ENCODE results near the gene GPC6.

The GPC6 gene

GRCh38 chr13:93249364-93250306, 23.0 kb downstream of the GPC6 start:
- Histone ChIP-seq H3K27ac (ENCODE audit: low read length) (no peak overlapping the region), H3K27me3 (ENCODE audit: low read depth, low read length) (no peaks in the 10 kb centered on the region), H3K9me3 (ENCODE audit: control insufficient read depth in 1 of 2, low read length in 2 of 2) (no peaks in the 10 kb centered on the region), H3K36me3 (ENCODE audit: control insufficient read depth in 1 of 2, insufficient read depth in 2 of 2, low read length in 2 of 2) (no peaks in the 10 kb centered on the region), H3K4me1 (ENCODE audit: control insufficient read depth in 1 of 2, insufficient read depth in 2 of 2, low read length in 2 of 2) (no peaks in the 10 kb centered on the region), H3K4me3 (ENCODE audit: low read depth in 1 of 2, low read length in 2 of 2) (no peak overlapping the region)

- Histone ChIP-seq H3K9me3 (ENCODE audit: control insufficient read depth in 1 of 2, low read length in 2 of 2) (no peaks in the 10 kb centered on the region), H3K36me3 (ENCODE audit: control insufficient read depth in 1 of 2, insufficient read depth in 2 of 2, low read length in 2 of 2) (no peaks in the 10 kb centered on the region), H3K4me3 (ENCODE audit: low read depth in 1 of 2, low read length in 2 of 2) (no peak overlapping the region), H3K27ac (ENCODE audit: low read length) (no peak overlapping the region), H3K27me3 (ENCODE audit: low read depth, low read length) (no peaks in the 10 kb centered on the region), H3K4me1 (ENCODE audit: control insufficient read depth in 1 of 2, insufficient read depth in 2 of 2, low read length in 2 of 2) (no peaks in the 10 kb centered on the region)
Observed at GRCh38 chr13:93254775-93255174, 28.2 kb downstream of the GPC6 start.

GRCh38 chr13:93256998-93257397, 30.4 kb downstream of the GPC6 start:
- Histone ChIP-seq H3K36me3 (ENCODE audit: control insufficient read depth in 1 of 2, insufficient read depth in 2 of 2, low read length in 2 of 2) (no peaks in the 10 kb centered on the region), H3K27ac (ENCODE audit: low read length) (no peak overlapping the region), H3K9me3 (ENCODE audit: control insufficient read depth in 1 of 2, low read length in 2 of 2) (no peaks in the 10 kb centered on the region), H3K4me3 (ENCODE audit: low read depth in 1 of 2, low read length in 2 of 2) (no peak overlapping the region), H3K27me3 (ENCODE audit: low read depth, low read length) (no peaks in the 10 kb centered on the region), H3K4me1 (ENCODE audit: control insufficient read depth in 1 of 2, insufficient read depth in 2 of 2, low read length in 2 of 2) (no peaks in the 10 kb centered on the region)

- H3K4me3 ChIP-seq (ENCODE audit: low read depth in 1 of 2, low read length in 2 of 2): no peak overlapping the region
Observed at GRCh38 chr13:93259527-93260080, 33.0 kb downstream of the GPC6 start.

GRCh38 chr13:93260591-93260990, 34.0 kb downstream of the GPC6 start:
- Histone ChIP-seq H3K36me3 (ENCODE audit: control insufficient read depth in 1 of 2, insufficient read depth in 2 of 2, low read length in 2 of 2) (no peaks in the 10 kb centered on the region), H3K27me3 (ENCODE audit: low read depth, low read length) (no peaks in the 10 kb centered on the region), H3K9me3 (ENCODE audit: control insufficient read depth in 1 of 2, low read length in 2 of 2) (no peaks in the 10 kb centered on the region), H3K4me3 (ENCODE audit: low read depth in 1 of 2, low read length in 2 of 2) (no peak overlapping the region), H3K4me1 (ENCODE audit: control insufficient read depth in 1 of 2, insufficient read depth in 2 of 2, low read length in 2 of 2) (no peaks in the 10 kb centered on the region), H3K27ac (ENCODE audit: low read length) (no peak overlapping the region)

More at GRCh38 chr13:93259527-93260080, 33.0 kb downstream of the GPC6 start:
- no peaks in the 10 kb centered on the region for H3K27me3 ChIP-seq (ENCODE audit: low read depth, low read length)
- H3K4me1 ChIP-seq (ENCODE audit: control insufficient read depth in 1 of 2, insufficient read depth in 2 of 2, low read length in 2 of 2): no peaks in the 10 kb centered on the region
- H3K36me3 ChIP-seq (ENCODE audit: control insufficient read depth in 1 of 2, insufficient read depth in 2 of 2, low read length in 2 of 2): no peaks in the 10 kb centered on the region
- no peaks in the 10 kb centered on the region for H3K9me3 ChIP-seq (ENCODE audit: control insufficient read depth in 1 of 2, low read length in 2 of 2)
- no peak overlapping the region for H3K27ac ChIP-seq (ENCODE audit: low read length)

GRCh38 chr13:93262729-93263345, 36.2 kb downstream of the GPC6 start:
- no peak overlapping the region for H3K27ac ChIP-seq (ENCODE audit: low read length)
- no peaks in the 10 kb centered on the region for H3K27me3 ChIP-seq (ENCODE audit: low read depth, low read length)
- no peaks in the 10 kb centered on the region for H3K9me3 ChIP-seq (ENCODE audit: control insufficient read depth in 1 of 2, low read length in 2 of 2)
- H3K36me3 ChIP-seq (ENCODE audit: control insufficient read depth in 1 of 2, insufficient read depth in 2 of 2, low read length in 2 of 2): no peaks in the 10 kb centered on the region
- H3K4me3 ChIP-seq (ENCODE audit: low read depth in 1 of 2, low read length in 2 of 2): no peak overlapping the region
- no peaks in the 10 kb centered on the region for H3K4me1 ChIP-seq (ENCODE audit: control insufficient read depth in 1 of 2, insufficient read depth in 2 of 2, low read length in 2 of 2)

GRCh38 chr13:93264876-93265275, 38.3 kb downstream of the GPC6 start:
- H3K4me1 ChIP-seq (ENCODE audit: control insufficient read depth in 1 of 2, insufficient read depth in 2 of 2, low read length in 2 of 2): no peaks in the 10 kb centered on the region
- no peaks in the 10 kb centered on the region for H3K9me3 ChIP-seq (ENCODE audit: control insufficient read depth in 1 of 2, low read length in 2 of 2)
- no peak overlapping the region for H3K4me3 ChIP-seq (ENCODE audit: low read depth in 1 of 2, low read length in 2 of 2)
- no peak overlapping the region for H3K27ac ChIP-seq (ENCODE audit: low read length)
- H3K36me3 ChIP-seq (ENCODE audit: control insufficient read depth in 1 of 2, insufficient read depth in 2 of 2, low read length in 2 of 2): no peaks in the 10 kb centered on the region
- H3K27me3 ChIP-seq (ENCODE audit: low read depth, low read length): no peaks in the 10 kb centered on the region

- no peaks in the 10 kb centered on the region for H3K36me3 ChIP-seq (ENCODE audit: control insufficient read depth in 1 of 2, insufficient read depth in 2 of 2, low read length in 2 of 2)
- H3K27ac ChIP-seq (ENCODE audit: low read length): no peak overlapping the region
- no peaks in the 10 kb centered on the region for H3K9me3 ChIP-seq (ENCODE audit: control insufficient read depth in 1 of 2, low read length in 2 of 2)
- no peaks in the 10 kb centered on the region for H3K27me3 ChIP-seq (ENCODE audit: low read depth, low read length)
- H3K4me3 ChIP-seq (ENCODE audit: low read depth in 1 of 2, low read length in 2 of 2): no peak overlapping the region
- no peaks in the 10 kb centered on the region for H3K4me1 ChIP-seq (ENCODE audit: control insufficient read depth in 1 of 2, insufficient read depth in 2 of 2, low read length in 2 of 2)
Observed at GRCh38 chr13:93265800-93266199, 39.2 kb downstream of the GPC6 start.

GRCh38 chr13:93266681-93267080, 40.1 kb downstream of the GPC6 start:
- no peak overlapping the region for H3K27ac ChIP-seq (ENCODE audit: low read length)
- H3K36me3 ChIP-seq (ENCODE audit: control insufficient read depth in 1 of 2, insufficient read depth in 2 of 2, low read length in 2 of 2): no peaks in the 10 kb centered on the region

GRCh38 chr13:93268327-93269028, 41.9 kb downstream of the GPC6 start:
- H3K4me3 ChIP-seq (ENCODE audit: low read depth in 1 of 2, low read length in 2 of 2): no peak overlapping the region
- H3K27me3 ChIP-seq (ENCODE audit: low read depth, low read length): no peaks in the 10 kb centered on the region
- no peak overlapping the region for H3K27ac ChIP-seq (ENCODE audit: low read length)
- no peaks in the 10 kb centered on the region for H3K9me3 ChIP-seq (ENCODE audit: control insufficient read depth in 1 of 2, low read length in 2 of 2)
- no peaks in the 10 kb centered on the region for H3K4me1 ChIP-seq (ENCODE audit: control insufficient read depth in 1 of 2, insufficient read depth in 2 of 2, low read length in 2 of 2)
- no peaks in the 10 kb centered on the region for H3K36me3 ChIP-seq (ENCODE audit: control insufficient read depth in 1 of 2, insufficient read depth in 2 of 2, low read length in 2 of 2)

More at GRCh38 chr13:93266681-93267080, 40.1 kb downstream of the GPC6 start:
- no peak overlapping the region for H3K4me3 ChIP-seq (ENCODE audit: low read depth in 1 of 2, low read length in 2 of 2)
- no peaks in the 10 kb centered on the region for H3K27me3 ChIP-seq (ENCODE audit: low read depth, low read length)
- H3K9me3 ChIP-seq (ENCODE audit: control insufficient read depth in 1 of 2, low read length in 2 of 2): no peaks in the 10 kb centered on the region
- no peaks in the 10 kb centered on the region for H3K4me1 ChIP-seq (ENCODE audit: control insufficient read depth in 1 of 2, insufficient read depth in 2 of 2, low read length in 2 of 2)

Measured in muscle layer of duodenum (tissue), 2 donors.